PFSK-1 (cell line): Measurements from ENCODE around the gene TLL1.

Experiments
- FOXP2 ChIP-seq: optimal IDR thresholded peaks from 2 replicates; pipeline ENCODE3; 2011; ENCODE audit warnings: borderline replicate concordance, control low read depth, inconsistent platforms; ENCODE audit not compliant: insufficient read depth; ENCODE audit errors: extremely low read length, extremely low read depth
- REST ChIP-seq, 2 experiments: IDR thresholded peaks; 2 replicates each; pipeline versions ENCODE4 v1.6.1 to v1.8.0; 2011 to 2012; ENCODE audit warnings: low read depth in 2 of 2, low read length in 2 of 2, control low read depth in 1 of 2, inconsistent platforms in 1 of 2, mild to moderate bottlenecking in 1 of 2, moderate library complexity in 1 of 2; ENCODE audit not compliant: insufficient read depth in 1 of 2

- TF ChIP-seq FOXP2: no peak
- TF ChIP-seq REST (IDR thresholded peaks at IDR 0.05; ENCODE audit: insufficient read depth in 1 of 2, low read depth in 2 of 2, low read length in 2 of 2): no peak
Measured at GRCh38 chr4:165964591-165964990, 91.6 kb downstream of the TLL1 start.
